PC-9 (cell line): Measurements from ENCODE around the gene LIN37.
"Not testable (repeated sequence)": the region's sequence is repeated elsewhere in the genome, so short reads cannot be mapped to it uniquely, and the experiment has no call there.

Source experiments
- EZH2 ChIP-seq: fragments of 200-600 bp; sonication (generic); IDR thresholded peaks from 2 replicates; pipeline ENCODE4 v1.8.0; 2017; ENCODE audit warnings: antibody characterized with exemption, low read depth
- TF ChIP-seq, protein P1 (sequence below): fragments of 200-600 bp; sonication (generic); conservative IDR thresholded peaks from 2 replicates; pipeline ENCODE4 v1.6.1; 2017; ENCODE audit warnings: mixed run types, antibody characterized with exemption, mild to moderate bottlenecking, moderate library complexity

DNA sequence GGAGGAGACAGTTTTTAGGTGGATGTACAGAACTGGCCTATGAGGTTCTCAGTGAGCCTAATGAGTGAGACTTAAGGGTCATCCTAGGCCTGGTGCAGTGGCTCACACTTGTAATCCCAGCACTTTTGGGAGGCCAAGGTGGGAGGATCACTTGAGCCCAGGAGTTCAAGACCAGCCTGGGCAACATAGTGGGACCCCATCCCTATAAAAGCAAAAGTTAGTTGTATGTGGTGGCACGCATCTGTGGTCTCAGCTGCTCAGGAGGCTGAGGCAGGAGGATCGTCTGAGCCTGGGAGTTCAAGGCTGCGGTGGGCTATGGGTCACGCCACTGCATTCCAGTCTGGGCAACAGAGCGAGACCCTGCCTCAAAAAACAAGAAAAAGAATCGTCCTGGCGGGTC, 24.2 kb upstream of the LIN37 start:
- TF ChIP-seq, protein P1, sequence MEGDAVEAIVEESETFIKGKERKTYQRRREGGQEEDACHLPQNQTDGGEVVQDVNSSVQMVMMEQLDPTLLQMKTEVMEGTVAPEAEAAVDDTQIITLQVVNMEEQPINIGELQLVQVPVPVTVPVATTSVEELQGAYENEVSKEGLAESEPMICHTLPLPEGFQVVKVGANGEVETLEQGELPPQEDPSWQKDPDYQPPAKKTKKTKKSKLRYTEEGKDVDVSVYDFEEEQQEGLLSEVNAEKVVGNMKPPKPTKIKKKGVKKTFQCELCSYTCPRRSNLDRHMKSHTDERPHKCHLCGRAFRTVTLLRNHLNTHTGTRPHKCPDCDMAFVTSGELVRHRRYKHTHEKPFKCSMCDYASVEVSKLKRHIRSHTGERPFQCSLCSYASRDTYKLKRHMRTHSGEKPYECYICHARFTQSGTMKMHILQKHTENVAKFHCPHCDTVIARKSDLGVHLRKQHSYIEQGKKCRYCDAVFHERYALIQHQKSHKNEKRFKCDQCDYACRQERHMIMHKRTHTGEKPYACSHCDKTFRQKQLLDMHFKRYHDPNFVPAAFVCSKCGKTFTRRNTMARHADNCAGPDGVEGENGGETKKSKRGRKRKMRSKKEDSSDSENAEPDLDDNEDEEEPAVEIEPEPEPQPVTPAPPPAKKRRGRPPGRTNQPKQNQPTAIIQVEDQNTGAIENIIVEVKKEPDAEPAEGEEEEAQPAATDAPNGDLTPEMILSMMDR = not testable (repeated sequence)
- TF ChIP-seq EZH2 = not testable (repeated sequence)
